IMR-90 (cell line): ENCODE measurements around the gene TTC9.

Experiments
- CEBPB ChIP-seq: IDR thresholded peaks from 2 replicates; pipeline ENCODE4 v1.6.1; 2012; ENCODE audit warnings: low read depth, low read length, improper control_type of control experiment
- CTCF ChIP-seq: conservative IDR thresholded peaks from 2 replicates; pipeline ENCODE4 v1.5.1; 2012; ENCODE audit warnings: mild to moderate bottlenecking, low read depth, low read length, improper control_type of control experiment
- FOS ChIP-seq: fragments of 150-350 bp; IDR thresholded peaks from 2 replicates; pipeline ENCODE4 v1.6.1; 2016; ENCODE audit warnings: low read depth, low read length
- MAFK ChIP-seq: IDR thresholded peaks from 2 replicates; pipeline ENCODE4 v1.6.1; 2012; ENCODE audit warnings: low read depth, low read length, improper control_type of control experiment
- MAZ ChIP-seq: IDR thresholded peaks from 2 replicates; pipeline ENCODE4 v1.6.1; 2012; ENCODE audit warnings: low read depth, mild to moderate bottlenecking, low read length, improper control_type of control experiment, moderate library complexity, borderline replicate concordance
- NFE2L2 ChIP-seq: fragments of 150-350 bp; IDR thresholded peaks from 2 replicates; pipeline ENCODE4 v1.6.1; 2016; ENCODE audit warnings: low read depth, mild to moderate bottlenecking, low read length
- POLR2A ChIP-seq: IDR thresholded peaks from 2 replicates; pipeline ENCODE4 v1.6.1; 2012; ENCODE audit warnings: mild to moderate bottlenecking, low read depth, low read length
- RCOR1 ChIP-seq: IDR thresholded peaks from 2 replicates; pipeline ENCODE4 v1.6.1; 2012; ENCODE audit warnings: mild to moderate bottlenecking, low read length, improper control_type of control experiment; ENCODE audit not compliant: insufficient replicate concordance
- RFX5 ChIP-seq: IDR thresholded peaks from 2 replicates; pipeline ENCODE4 v1.8.0; 2012; ENCODE audit warnings: low read depth, mild to moderate bottlenecking, low read length, moderate library complexity
- SMC3 ChIP-seq: fragments of 150-350 bp; IDR thresholded peaks from 2 replicates; pipeline ENCODE4 v1.6.1; 2016; ENCODE audit warnings: low read depth, mild to moderate bottlenecking, antibody characterized with exemption, low read length, moderate library complexity
- USF2 ChIP-seq: fragments of 150-350 bp; IDR thresholded peaks from 2 replicates; pipeline ENCODE4 v1.6.1; 2017; ENCODE audit warnings: mild to moderate bottlenecking, antibody characterized with exemption, low read length, low read depth

- TF ChIP-seq MAFK, result no peak
- peak; percentile 75; the same call in 1 of the 2 replicates for TF ChIP-seq POLR2A
- no peak for TF ChIP-seq CTCF
- TF ChIP-seq MAZ, result peak; percentile 73; the same call in 1 of the 2 replicates
- TF ChIP-seq FOS, result no peak
- no peak for TF ChIP-seq SMC3
- TF ChIP-seq RFX5, result no peak
- TF ChIP-seq CEBPB, result no peak
- no peak for TF ChIP-seq NFE2L2
- no peak for TF ChIP-seq RCOR1
- TF ChIP-seq USF2, result no peak
Observed at GRCh38 chr14:70600382-70601157, 41.1 kb upstream of the TTC9 start, which contains the start of gene MED6.
